ENCODE data around the gene ST8SIA4. TPM values are rescaled to one million over a fixed set of nuclear protein-coding genes. Genes with fewer than 3 reads are reported as not detected.

The ST8SIA4 gene
- total RNA-seq, 1 experiment from 2014 or later: not detected

DNA sequence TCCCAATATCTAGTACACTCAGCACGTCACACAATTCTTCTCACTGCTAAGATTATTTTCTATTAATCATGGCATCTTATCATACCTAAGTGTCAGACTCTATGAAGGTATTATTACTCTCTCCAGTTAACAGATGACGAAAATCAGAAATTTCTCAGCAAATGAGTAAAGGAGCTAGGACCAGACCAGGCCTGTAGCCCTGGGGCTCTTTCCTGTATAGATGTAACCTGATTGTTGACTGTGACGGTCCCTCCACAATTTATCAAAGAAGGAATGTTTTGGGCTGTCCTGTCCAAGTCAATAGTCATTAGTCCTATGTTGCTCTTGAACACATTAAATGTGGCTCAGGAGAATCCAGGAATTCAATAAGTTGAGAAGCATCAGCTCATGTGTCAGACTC, 106.2 kb downstream of the ST8SIA4 start:
- H2AK5ac ChIP-seq (ENCODE audit: insufficient read length, low read length): no peak overlapping the region
- H4K5ac ChIP-seq (ENCODE audit: insufficient read length, low read depth, low read length): no peak overlapping the region
- H4K8ac ChIP-seq (replicated peaks; ENCODE audit: insufficient read length, low read depth, low read length): no peak overlapping the region
- H3T11ph ChIP-seq (ENCODE audit: low read length): no peak overlapping the region
- H3K79me1 ChIP-seq (ENCODE audit: insufficient read depth, low read depth, low read length, poor library complexity, severe bottlenecking): no peaks in the 10 kb centered on the region
- Mint-ChIP-seq H3K9me3 (no peaks in the 10 kb centered on the region), H3K27ac (no peak overlapping the region), H3K4me1 (peaks cover 3 to 4% of the 10 kb centered on the region in 2 experiments; a peak in 2 of 4 replicates), H3K36me3 (ENCODE audit: insufficient read depth in 1 of 3, low read depth in 3 of 3) (no peaks in the 10 kb centered on the region), H3K4me3 (no peak overlapping the region), H3K27me3 (ENCODE audit: low read depth) (no peaks in the 10 kb centered on the region)
- no peak overlapping the region for H3K14ac ChIP-seq (ENCODE audit: insufficient read depth, low read length)
- H3K18ac ChIP-seq (ENCODE audit: insufficient read length, low read depth, low read length): no peak overlapping the region
- no peak overlapping the region for H2BK5ac ChIP-seq (ENCODE audit: insufficient read length, low read length)
- no peak overlapping the region for H2BK15ac ChIP-seq (ENCODE audit: low read depth, low read length)
- no peak overlapping the region for H3K4me2 ChIP-seq (ENCODE audit: insufficient read depth, insufficient read length, low read length)
- no peak overlapping the region for H2BK120ac ChIP-seq (ENCODE audit: low read depth, low read length, poor library complexity, severe bottlenecking)
- no peaks in the 10 kb centered on the region for H4K20me1 ChIP-seq (ENCODE audit: control insufficient read depth, insufficient read depth, insufficient read length)
- no peak overlapping the region for H3K4ac ChIP-seq (ENCODE audit: low read depth, low read length)
- no peak overlapping the region for H3K27ac ChIP-seq (ENCODE audit: insufficient read length, low read depth, low read length)
- H3K4me1 ChIP-seq (ENCODE audit: insufficient read depth, low read length): no peaks in the 10 kb centered on the region
- no peak overlapping the region for H3K23ac ChIP-seq (ENCODE audit: insufficient read length, low read depth, low read length)
- H4K91ac ChIP-seq (ENCODE audit: insufficient read length, low read depth, low read length): no peak overlapping the region
- no peak overlapping the region for H2BK12ac ChIP-seq (ENCODE audit: insufficient read length, low read depth, low read length)
- H3K79me2 ChIP-seq (ENCODE audit: insufficient read depth, low read length): no peaks in the 10 kb centered on the region
- TF ChIP-seq, protein P1, sequence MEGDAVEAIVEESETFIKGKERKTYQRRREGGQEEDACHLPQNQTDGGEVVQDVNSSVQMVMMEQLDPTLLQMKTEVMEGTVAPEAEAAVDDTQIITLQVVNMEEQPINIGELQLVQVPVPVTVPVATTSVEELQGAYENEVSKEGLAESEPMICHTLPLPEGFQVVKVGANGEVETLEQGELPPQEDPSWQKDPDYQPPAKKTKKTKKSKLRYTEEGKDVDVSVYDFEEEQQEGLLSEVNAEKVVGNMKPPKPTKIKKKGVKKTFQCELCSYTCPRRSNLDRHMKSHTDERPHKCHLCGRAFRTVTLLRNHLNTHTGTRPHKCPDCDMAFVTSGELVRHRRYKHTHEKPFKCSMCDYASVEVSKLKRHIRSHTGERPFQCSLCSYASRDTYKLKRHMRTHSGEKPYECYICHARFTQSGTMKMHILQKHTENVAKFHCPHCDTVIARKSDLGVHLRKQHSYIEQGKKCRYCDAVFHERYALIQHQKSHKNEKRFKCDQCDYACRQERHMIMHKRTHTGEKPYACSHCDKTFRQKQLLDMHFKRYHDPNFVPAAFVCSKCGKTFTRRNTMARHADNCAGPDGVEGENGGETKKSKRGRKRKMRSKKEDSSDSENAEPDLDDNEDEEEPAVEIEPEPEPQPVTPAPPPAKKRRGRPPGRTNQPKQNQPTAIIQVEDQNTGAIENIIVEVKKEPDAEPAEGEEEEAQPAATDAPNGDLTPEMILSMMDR (conservative IDR thresholded peaks at IDR 0.05): no peak
- H3K23me2 ChIP-seq (ENCODE audit: insufficient read length, low read depth, low read length, poor library complexity, severe bottlenecking): no peaks in the 10 kb centered on the region
- no peak overlapping the region for H3K56ac ChIP-seq (ENCODE audit: insufficient read length, low read depth, low read length)
- WGBS (ENCODE audit: extremely low coverage, insufficient read length, low lambda C conversion rate): no CpG with 5 or more reads among the region's 3 CpGs
- DNase-seq: no peak
- no peak overlapping the region for H2AFZ ChIP-seq (ENCODE audit: low read length)
- H3K9me3 ChIP-seq (ENCODE audit: control insufficient read depth, low read depth, low read length): no peaks in the 10 kb centered on the region
- no peaks in the 10 kb centered on the region for H3K27me3 ChIP-seq (ENCODE audit: insufficient read depth, low read length)
- H3K9ac ChIP-seq (ENCODE audit: extremely low read depth, insufficient read length, low read length): no peak overlapping the region
- H2BK20ac ChIP-seq (ENCODE audit: low read depth, low read length, poor library complexity, severe bottlenecking): no peak overlapping the region
